ENCODE results near the gene MIF.
A peak's percentile ranks its signal among the peaks of the same experiment; 100 is the strongest.

The MIF gene

GRCh38 chr22:23882370-23882769 lies 11.8 kb upstream of the MIF start:
- Histone ChIP-seq H3K36me3 (ENCODE audit: control insufficient read depth in 1 of 2, insufficient read depth in 2 of 2, low read length in 2 of 2) (peaks cover 0 to 24% of the 10 kb centered on the region in 2 donors), H3K27ac (ENCODE audit: low read length) (no peak overlapping the region), H3K4me1 (ENCODE audit: control insufficient read depth in 1 of 2, insufficient read depth in 2 of 2, low read length in 2 of 2) (no peaks in the 10 kb centered on the region), H3K4me3 (ENCODE audit: low read depth in 1 of 2, low read length in 2 of 2) (no peak overlapping the region), H3K27me3 (ENCODE audit: low read depth, low read length) (no peaks in the 10 kb centered on the region), H3K9me3 (ENCODE audit: control insufficient read depth in 1 of 2, low read length in 2 of 2) (no peaks in the 10 kb centered on the region)

DNA sequence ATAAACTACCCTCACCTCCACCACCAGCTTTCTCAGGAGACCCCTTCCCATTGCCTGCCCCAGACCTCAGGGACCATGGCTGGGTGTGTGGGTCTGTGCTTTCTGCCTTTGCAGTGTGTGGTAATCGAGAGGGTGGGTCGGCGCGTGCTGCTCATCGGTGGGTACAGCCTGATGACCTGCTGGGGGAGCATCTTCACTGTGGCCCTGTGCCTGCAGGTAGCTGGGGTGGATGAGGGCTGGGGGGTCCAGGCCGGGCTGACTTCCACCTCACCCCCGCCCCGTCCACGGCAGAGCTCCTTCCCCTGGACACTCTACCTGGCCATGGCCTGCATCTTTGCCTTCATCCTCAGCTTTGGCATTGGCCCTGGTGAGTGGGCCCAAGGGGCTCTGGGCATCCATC lies 10.5 kb upstream of the MIF start:
- Histone ChIP-seq H3K27ac (ENCODE audit: low read length) (no peak overlapping the region), H3K4me3 (ENCODE audit: low read depth in 1 of 2, low read length in 2 of 2) (no peak overlapping the region), H3K4me1 (ENCODE audit: control insufficient read depth in 1 of 2, insufficient read depth in 2 of 2, low read length in 2 of 2) (no peaks in the 10 kb centered on the region), H3K36me3 (ENCODE audit: control insufficient read depth in 1 of 2, insufficient read depth in 2 of 2, low read length in 2 of 2) (peaks cover 0 to 11% of the 10 kb centered on the region in 2 donors), H3K27me3 (ENCODE audit: low read depth, low read length) (no peaks in the 10 kb centered on the region), H3K9me3 (ENCODE audit: control insufficient read depth in 1 of 2, low read length in 2 of 2) (no peaks in the 10 kb centered on the region)

DNA sequence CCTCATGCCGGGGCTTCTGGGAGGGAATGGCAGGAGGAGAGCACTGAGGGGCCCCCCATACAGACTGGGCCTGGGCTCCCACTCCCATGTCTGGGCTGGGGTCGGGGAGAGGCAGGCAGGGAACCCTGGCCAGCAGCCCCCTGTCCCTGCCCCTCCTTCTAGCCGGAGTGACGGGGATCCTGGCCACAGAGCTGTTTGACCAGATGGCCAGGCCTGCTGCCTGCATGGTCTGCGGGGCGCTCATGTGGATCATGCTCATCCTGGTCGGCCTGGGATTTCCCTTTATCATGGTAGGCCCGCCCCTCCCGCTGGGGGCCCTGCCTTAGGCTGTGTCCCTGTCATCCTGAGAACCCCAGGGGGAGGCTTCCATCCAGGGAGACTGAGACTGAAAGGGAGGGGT lies 10.0 kb upstream of the MIF start:
- H3K36me3 ChIP-seq (ENCODE audit: control insufficient read depth in 1 of 2, insufficient read depth in 2 of 2, low read length in 2 of 2): peaks cover 0 to 9% of the 10 kb centered on the region in 2 donors
- no peaks in the 10 kb centered on the region for H3K9me3 ChIP-seq (ENCODE audit: control insufficient read depth in 1 of 2, low read length in 2 of 2)
- H3K27ac ChIP-seq (ENCODE audit: low read length): no peak overlapping the region

DNA sequence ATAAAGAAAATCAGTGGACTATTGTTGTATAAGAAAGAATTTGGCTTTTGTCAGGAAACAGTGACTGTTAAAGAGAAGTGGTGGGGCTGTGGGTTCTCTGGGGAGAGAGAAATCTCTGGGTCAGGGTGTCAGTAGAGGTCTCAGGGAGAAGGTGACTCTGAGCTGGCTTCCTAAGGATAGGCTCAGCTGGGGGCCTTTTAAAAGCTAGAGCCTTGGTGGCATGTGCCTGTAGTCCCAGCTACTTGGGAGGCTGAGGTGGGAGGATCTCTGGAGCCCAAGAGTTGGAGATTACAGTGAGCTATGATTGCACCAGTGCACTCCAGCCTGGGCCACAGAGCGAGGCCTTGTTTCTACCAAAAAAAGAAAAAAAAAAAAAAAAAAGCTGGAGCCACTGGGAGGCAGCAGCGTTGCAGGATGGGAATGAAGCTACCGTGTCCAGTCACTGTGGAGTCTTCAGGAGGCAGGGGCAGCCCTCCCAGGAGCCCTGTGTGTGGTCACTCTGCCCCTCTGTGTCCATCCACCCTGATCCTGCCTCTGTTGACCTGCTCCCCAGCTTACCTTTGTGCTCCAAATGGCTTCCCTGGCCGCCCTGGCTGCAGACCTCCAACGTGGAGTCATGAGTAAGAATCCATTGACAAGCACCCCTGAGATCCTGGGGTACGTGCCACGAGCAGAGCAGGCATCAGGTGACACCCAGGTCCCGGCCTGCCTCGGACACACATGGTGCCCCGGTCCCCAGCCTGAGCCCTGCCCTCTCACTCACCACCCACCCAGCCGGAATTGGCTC lies 5.4 kb upstream of the MIF start:
- Histone ChIP-seq H3K27ac (ENCODE audit: low read length) (no peak overlapping the region), H3K27me3 (ENCODE audit: low read depth, low read length) (no peaks in the 10 kb centered on the region), H3K36me3 (ENCODE audit: control insufficient read depth in 1 of 2, insufficient read depth in 2 of 2, low read length in 2 of 2) (no peaks in the 10 kb centered on the region), H3K4me3 (ENCODE audit: low read depth in 1 of 2, low read length in 2 of 2) (no peak overlapping the region), H3K9me3 (ENCODE audit: control insufficient read depth in 1 of 2, low read length in 2 of 2) (no peaks in the 10 kb centered on the region), H3K4me1 (ENCODE audit: control insufficient read depth in 1 of 2, insufficient read depth in 2 of 2, low read length in 2 of 2) (no peaks in the 10 kb centered on the region)

More for the DNA sequence above, 10.0 kb upstream of the MIF start:
- Histone ChIP-seq H3K27me3 (ENCODE audit: low read depth, low read length) (no peaks in the 10 kb centered on the region), H3K4me3 (ENCODE audit: low read depth in 1 of 2, low read length in 2 of 2) (no peak overlapping the region), H3K4me1 (ENCODE audit: control insufficient read depth in 1 of 2, insufficient read depth in 2 of 2, low read length in 2 of 2) (no peaks in the 10 kb centered on the region)

DNA sequence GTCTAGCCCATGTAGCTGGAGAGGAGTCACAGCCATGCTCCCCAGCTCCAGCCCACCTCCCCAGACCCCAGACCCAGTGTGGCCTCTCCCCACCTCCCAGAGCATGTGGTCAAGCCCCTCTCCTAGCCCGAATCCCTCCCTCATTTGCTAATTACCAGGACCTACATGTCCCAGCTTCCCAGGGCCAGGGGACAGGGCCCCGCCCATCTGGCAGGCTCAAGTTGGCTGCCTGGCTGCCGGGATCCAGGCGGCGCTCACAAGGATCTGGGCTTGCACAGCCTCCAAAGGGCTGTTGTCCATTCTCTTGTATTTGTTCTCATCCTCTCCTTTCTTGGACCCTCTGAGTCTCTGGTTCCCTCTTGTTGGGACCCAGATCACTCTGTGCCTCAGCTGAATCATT lies 4.6 kb upstream of the MIF start:
- Histone ChIP-seq H3K4me1 (ENCODE audit: control insufficient read depth in 1 of 2, insufficient read depth in 2 of 2, low read length in 2 of 2) (no peaks in the 10 kb centered on the region), H3K4me3 (ENCODE audit: low read depth in 1 of 2, low read length in 2 of 2) (no peak overlapping the region), H3K27ac (ENCODE audit: low read length) (no peak overlapping the region), H3K36me3 (ENCODE audit: control insufficient read depth in 1 of 2, insufficient read depth in 2 of 2, low read length in 2 of 2) (no peaks in the 10 kb centered on the region), H3K27me3 (ENCODE audit: low read depth, low read length) (no peaks in the 10 kb centered on the region), H3K9me3 (ENCODE audit: control insufficient read depth in 1 of 2, low read length in 2 of 2) (no peaks in the 10 kb centered on the region)

DNA sequence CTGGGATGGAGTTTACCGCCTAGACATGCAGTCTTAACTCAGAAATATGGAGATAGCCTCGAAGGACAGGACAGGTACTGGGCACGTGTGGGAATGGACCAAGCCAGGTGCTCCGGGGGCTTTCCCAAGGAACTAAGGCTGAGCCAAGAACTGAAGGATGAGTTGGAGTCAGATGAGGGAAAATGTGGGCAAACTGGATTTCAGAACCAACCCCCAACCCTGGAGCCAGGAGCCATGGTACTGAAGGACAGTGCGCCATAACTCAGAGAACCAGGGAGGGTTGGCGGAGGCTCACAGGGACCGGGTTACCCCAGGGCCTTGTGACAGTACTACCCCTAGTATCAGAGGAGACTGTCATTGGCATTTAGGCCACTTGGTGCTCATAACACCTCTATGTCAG lies 2.5 kb upstream of the MIF start:
- H3K27me3 ChIP-seq (ENCODE audit: low read depth, low read length): no peaks in the 10 kb centered on the region
- no peak overlapping the region for H3K27ac ChIP-seq (ENCODE audit: low read length)
- H3K4me1 ChIP-seq (ENCODE audit: control insufficient read depth in 1 of 2, insufficient read depth in 2 of 2, low read length in 2 of 2): peaks cover 5 to 11% of the 10 kb centered on the region in 2 donors
- no peak overlapping the region for H3K4me3 ChIP-seq (ENCODE audit: low read depth in 1 of 2, low read length in 2 of 2)
- no peaks in the 10 kb centered on the region for H3K9me3 ChIP-seq (ENCODE audit: control insufficient read depth in 1 of 2, low read length in 2 of 2)
- H3K36me3 ChIP-seq (ENCODE audit: control insufficient read depth in 1 of 2, insufficient read depth in 2 of 2, low read length in 2 of 2): peaks cover 5 to 6% of the 10 kb centered on the region in 2 donors

DNA sequence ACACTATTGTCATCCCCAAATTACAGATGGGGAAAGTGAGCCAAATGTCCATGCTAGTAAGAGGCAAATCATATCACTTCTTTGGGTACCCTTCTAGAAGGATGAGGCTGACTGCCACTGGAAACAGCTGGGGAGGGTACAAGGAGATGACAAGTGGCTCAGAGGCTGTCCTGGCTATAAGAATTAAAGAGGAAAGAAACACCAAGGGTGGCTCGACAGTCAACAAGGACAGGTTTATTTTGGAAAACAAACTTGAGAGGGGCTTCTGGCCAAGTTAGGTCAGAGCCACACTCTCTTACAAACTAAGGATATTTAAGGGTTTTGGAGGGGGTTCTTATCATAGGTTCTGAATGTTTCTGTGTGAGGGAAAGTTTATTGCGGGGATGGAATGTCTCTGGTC lies 2.1 kb upstream of the MIF start:
- Histone ChIP-seq H3K9me3 (ENCODE audit: control insufficient read depth in 1 of 2, low read length in 2 of 2) (no peaks in the 10 kb centered on the region), H3K27ac (ENCODE audit: low read length) (no peak overlapping the region), H3K36me3 (ENCODE audit: control insufficient read depth in 1 of 2, insufficient read depth in 2 of 2, low read length in 2 of 2) (peaks cover 5 to 10% of the 10 kb centered on the region in 2 donors), H3K27me3 (ENCODE audit: low read depth, low read length) (no peaks in the 10 kb centered on the region), H3K4me3 (ENCODE audit: low read depth in 1 of 2, low read length in 2 of 2) (no peak overlapping the region), H3K4me1 (ENCODE audit: control insufficient read depth in 1 of 2, insufficient read depth in 2 of 2, low read length in 2 of 2) (peaks cover 5 to 11% of the 10 kb centered on the region in 2 donors)

- no peak overlapping the region for H3K27ac ChIP-seq (ENCODE audit: low read length)
- peaks cover 5 to 11% of the 10 kb centered on the region in 2 donors for H3K4me1 ChIP-seq (ENCODE audit: control insufficient read depth in 1 of 2, insufficient read depth in 2 of 2, low read length in 2 of 2)
- no peaks in the 10 kb centered on the region for H3K9me3 ChIP-seq (ENCODE audit: control insufficient read depth in 1 of 2, low read length in 2 of 2)
- no peak overlapping the region for H3K4me3 ChIP-seq (ENCODE audit: low read depth in 1 of 2, low read length in 2 of 2)
- H3K27me3 ChIP-seq (ENCODE audit: low read depth, low read length): no peaks in the 10 kb centered on the region
- H3K36me3 ChIP-seq (ENCODE audit: control insufficient read depth in 1 of 2, insufficient read depth in 2 of 2, low read length in 2 of 2): peaks cover 5 to 13% of the 10 kb centered on the region in 2 donors
These were observed 1.5 kb upstream of the MIF start for GRCh38 chr22:23892706-23893105.

GRCh38 chr22:23893121-23893944 lies 850 bp upstream of the MIF start:
- Histone ChIP-seq H3K27me3 (ENCODE audit: low read depth, low read length) (no peaks in the 10 kb centered on the region), H3K4me3 (ENCODE audit: low read depth in 1 of 2, low read length in 2 of 2) (peak overlapping the region; percentile 57 to 78), H3K27ac (ENCODE audit: low read length) (peak overlapping the region; percentile 93), H3K4me1 (ENCODE audit: control insufficient read depth in 1 of 2, insufficient read depth in 2 of 2, low read length in 2 of 2) (peaks cover 5 to 11% of the 10 kb centered on the region in 2 donors), H3K9me3 (ENCODE audit: control insufficient read depth in 1 of 2, low read length in 2 of 2) (no peaks in the 10 kb centered on the region), H3K36me3 (ENCODE audit: control insufficient read depth in 1 of 2, insufficient read depth in 2 of 2, low read length in 2 of 2) (peaks cover 5 to 13% of the 10 kb centered on the region in 2 donors)

DNA sequence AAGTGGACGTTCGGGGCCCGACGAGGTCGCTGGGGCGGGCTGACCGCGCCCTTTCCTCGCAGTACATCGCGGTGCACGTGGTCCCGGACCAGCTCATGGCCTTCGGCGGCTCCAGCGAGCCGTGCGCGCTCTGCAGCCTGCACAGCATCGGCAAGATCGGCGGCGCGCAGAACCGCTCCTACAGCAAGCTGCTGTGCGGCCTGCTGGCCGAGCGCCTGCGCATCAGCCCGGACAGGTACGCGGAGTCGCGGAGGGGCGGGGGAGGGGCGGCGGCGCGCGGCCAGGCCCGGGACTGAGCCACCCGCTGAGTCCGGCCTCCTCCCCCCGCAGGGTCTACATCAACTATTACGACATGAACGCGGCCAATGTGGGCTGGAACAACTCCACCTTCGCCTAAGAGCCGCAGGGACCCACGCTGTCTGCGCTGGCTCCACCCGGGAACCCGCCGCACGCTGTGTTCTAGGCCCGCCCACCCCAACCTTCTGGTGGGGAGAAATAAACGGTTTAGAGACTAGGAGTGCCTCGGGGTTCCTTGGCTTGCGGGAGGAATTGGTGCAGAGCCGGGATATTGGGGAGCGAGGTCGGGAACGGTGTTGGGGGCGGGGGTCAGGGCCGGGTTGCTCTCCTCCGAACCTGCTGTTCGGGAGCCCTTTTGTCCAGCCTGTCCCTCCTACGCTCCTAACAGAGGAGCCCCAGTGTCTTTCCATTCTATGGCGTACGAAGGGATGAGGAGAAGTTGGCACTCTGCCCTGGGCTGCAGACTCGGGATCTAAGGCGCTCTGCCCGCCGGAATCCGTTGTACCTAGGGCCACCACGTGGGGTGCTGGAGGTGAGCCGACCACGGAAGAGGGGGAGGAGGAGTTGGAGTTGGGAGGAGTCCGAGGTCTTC lies 771 bp downstream of the MIF start:
- Histone ChIP-seq H3K4me1 (ENCODE audit: control insufficient read depth in 1 of 2, insufficient read depth in 2 of 2, low read length in 2 of 2) (peaks cover 5 to 11% of the 10 kb centered on the region in 2 donors), H3K27ac (ENCODE audit: low read length) (peak overlapping the region; percentile 93), H3K36me3 (ENCODE audit: control insufficient read depth in 1 of 2, insufficient read depth in 2 of 2, low read length in 2 of 2) (peaks cover 5 to 13% of the 10 kb centered on the region in 2 donors), H3K4me3 (ENCODE audit: low read depth in 1 of 2, low read length in 2 of 2) (peak overlapping the region; percentile 67 to 78), H3K9me3 (ENCODE audit: control insufficient read depth in 1 of 2, low read length in 2 of 2) (no peaks in the 10 kb centered on the region), H3K27me3 (ENCODE audit: low read depth, low read length) (no peaks in the 10 kb centered on the region)

Measured in muscle layer of duodenum (tissue), 2 donors.